Endothelial cell of umbilical vein (primary cell): Measurements from ENCODE around the gene BRSK1. TPM values are rescaled to one million over a fixed set of nuclear protein-coding genes. Genes with fewer than 3 reads are reported as not detected.

Source experiments
- BruUV-seq: library from RNA; stranded (reverse); fragments of 400-500 nt; replicated peaks from 2 replicates; lab custom pipeline; 2021; lab: Mats Ljungman, UMichigan
- CTCF ChIA-PET: fragments of 300-600, 350-600 bp; sonication (Branson Sonifier 250); formaldehyde crosslinking; loops from one replicate; lab custom pipeline; 2021; ENCODE audit warnings: antibody characterized with exemption, inconsistent platforms; lab: Charles Lee
- POLR2A ChIA-PET: fragments of 300-600, 350-600 bp; sonication (Branson Sonifier 250); formaldehyde crosslinking; loops from one replicate; lab custom pipeline; 2021; ENCODE audit warnings: antibody characterized with exemption, inconsistent platforms; lab: Charles Lee
- DNase-seq: peaks from one replicate; pipeline ENCODE4 v3.0.0-alpha.2; 2011; ENCODE audit warnings: low read depth, low spot score
- FAIRE-seq: peaks from 2 replicates; lab custom pipeline; 2011; peaks lifted over from hg19 to GRCh38; lab: Jason Lieb, UNC
- H2AFZ ChIP-seq: 2 replicates; pipeline ENCODE4 v1.6.0; 2012; ENCODE audit warnings: low read depth, low read length, control low read depth, inconsistent platforms
- H3K27ac ChIP-seq: 2 replicates; pipeline ENCODE4 v1.5.1; 2011; ENCODE audit warnings: low read depth, mild to moderate bottlenecking, control low read depth, low read length, moderate library complexity; ENCODE audit not compliant: insufficient read depth
- H3K27me3 ChIP-seq, 2 experiments: 2 replicates each; pipeline versions ENCODE4 v1.6.0 to v1.6.1; 2011; ENCODE audit warnings: low read length in 2 of 2, mixed read lengths in 1 of 2; ENCODE audit not compliant: control insufficient read depth in 2 of 2, insufficient read depth in 2 of 2
- H3K36me3 ChIP-seq, 2 experiments: 2 replicates in 1 of 2; 3 replicates in 1 of 2; pipeline ENCODE4 v1.5.1; 2011; ENCODE audit warnings: low read length in 2 of 2, mild to moderate bottlenecking in 1 of 2, moderate library complexity in 1 of 2; ENCODE audit not compliant: control insufficient read depth in 2 of 2, insufficient read depth in 2 of 2; ENCODE audit errors: extremely low read depth in 1 of 2
- H3K4me1 ChIP-seq: 3 replicates; pipeline ENCODE4 v1.5.1; 2011; ENCODE audit warnings: mild to moderate bottlenecking, low read length; ENCODE audit not compliant: control insufficient read depth, insufficient read depth; ENCODE audit errors: extremely low read depth
- H3K4me2 ChIP-seq: 2 replicates; pipeline ENCODE4 v1.6.1; 2011; ENCODE audit warnings: low read length, control low read depth, mixed read lengths; ENCODE audit not compliant: insufficient read depth
- H3K4me3 ChIP-seq, 3 experiments: fragments of 200-600 bp in 1 of 3; sonication (generic), shearing (Covaris generic) in 1 of 3; replicated peaks in 1 of 3; 2 replicates each; pipeline ENCODE4 v1.5.1; 2011 to 2016; ENCODE audit warnings: control low read depth in 3 of 3, low read length in 3 of 3, mild to moderate bottlenecking in 2 of 3, inconsistent platforms in 1 of 3, low read depth in 1 of 3, moderate library complexity in 1 of 3; ENCODE audit not compliant: insufficient read depth in 1 of 3
- H3K79me2 ChIP-seq: 2 replicates; pipeline ENCODE4 v1.6.0; 2012; ENCODE audit warnings: low read length, inconsistent platforms; ENCODE audit not compliant: control insufficient read depth, insufficient read depth
- H3K9ac ChIP-seq: replicated peaks from 2 replicates; pipeline ENCODE3; 2011; ENCODE audit warnings: low read length, control low read depth; ENCODE audit not compliant: insufficient read depth; ENCODE audit errors: extremely low read depth
- H3K9me1 ChIP-seq: replicated peaks from 3 replicates; pipeline ENCODE4 v1.6.0; 2011; ENCODE audit warnings: mild to moderate bottlenecking, low read length; ENCODE audit not compliant: control insufficient read depth, insufficient read depth; ENCODE audit errors: extremely low read depth
- H3K9me3 ChIP-seq: replicated peaks from 2 replicates; pipeline ENCODE4 v1.5.1; 2012; ENCODE audit warnings: low read length, inconsistent platforms; ENCODE audit not compliant: control insufficient read depth, insufficient read depth
- H4K20me1 ChIP-seq: replicated peaks from 2 replicates; pipeline ENCODE3; 2011; ENCODE audit warnings: mild to moderate bottlenecking, low read length; ENCODE audit not compliant: control insufficient read depth, insufficient read depth; ENCODE audit errors: extremely low read depth
- CTCF ChIP-seq, 2 donors: IDR thresholded peaks; 1 replicate in 1 of 2; 2 replicates in 1 of 2; pipeline ENCODE4 v1.5.1; 2011; ENCODE audit warnings: low read length in 2 of 2, mild to moderate bottlenecking in 2 of 2, moderate library complexity in 2 of 2, control low read depth in 1 of 2, inconsistent platforms in 1 of 2, low read depth in 1 of 2; ENCODE audit not compliant: insufficient read depth in 1 of 2; ENCODE audit errors: extremely low read depth in 1 of 2
- EZH2 ChIP-seq: IDR thresholded peaks from 2 replicates; pipeline ENCODE4 v1.6.1; 2012; ENCODE audit warnings: borderline replicate concordance, low read depth, mild to moderate bottlenecking, moderate library complexity, low read length, inconsistent platforms; ENCODE audit not compliant: severe bottlenecking
- FOS ChIP-seq: IDR thresholded peaks from 2 replicates; pipeline ENCODE4 v1.6.1; 2011; ENCODE audit warnings: mild to moderate bottlenecking, low read length, moderate library complexity, borderline replicate concordance; ENCODE audit not compliant: insufficient read depth
- GATA2 ChIP-seq: IDR thresholded peaks from 2 replicates; pipeline ENCODE4 v1.7.0; 2011; ENCODE audit warnings: low read depth, mild to moderate bottlenecking, moderate library complexity, mixed read lengths, low read length; ENCODE audit not compliant: insufficient read length, insufficient read depth
- JUN ChIP-seq: IDR thresholded peaks from 2 replicates; pipeline ENCODE4 v1.6.1; 2011; ENCODE audit warnings: borderline replicate concordance, low read depth; ENCODE audit not compliant: insufficient read length, insufficient read depth
- MYC ChIP-seq: IDR thresholded peaks from one replicate; pipeline ENCODE4 v1.6.1; 2011; ENCODE audit warnings: mild to moderate bottlenecking, low read depth, low read length
- POLR2A ChIP-seq: IDR thresholded peaks from 2 replicates; pipeline ENCODE4 v1.6.1; 2012; ENCODE audit warnings: low read depth, mild to moderate bottlenecking, control low read depth, low read length
- POLR2AphosphoS5 ChIP-seq: IDR thresholded peaks from 2 replicates; pipeline ENCODE4 v1.6.1; 2012; ENCODE audit warnings: low read depth, mild to moderate bottlenecking, control low read depth, low read length, moderate library complexity; ENCODE audit not compliant: insufficient read depth
- dilution Hi-C: fragments of 300-500 bp; cut with MboI; formaldehyde crosslinking; loops from one replicate; pipeline ENCODE4 v1.15.0; 2019; ENCODE audit warnings: low sequenced_read_pairs; ENCODE audit not compliant: extremely low pct_ligation_motif_present
- intact Hi-C: fragments of 100-400 bp; cut with micrococcal nuclease; formaldehyde crosslinking; loops from one replicate; pipeline ENCODE4 v1.10.0; 2022
- polyA plus RNA-seq, 4 experiments: library from polyadenylated mRNA; depleted of rRNA in 3 of 4; stranded (reverse) in 3 of 4; unstranded in 1 of 4; fragments of >200 nt; gene quantifications; 2 replicates each; pipeline versions ENCODE4 v1.2.1 to v1.2.3, GENCODE V29; 2011 to 2012; ENCODE audit warnings: missing spikeins in 1 of 4
- total RNA-seq: library from RNA; stranded (reverse); gene quantifications from 2 replicates; pipeline ENCODE4 v1.2.3, GENCODE V29; 2021
- TF ChIP-seq, protein P1 (sequence below): IDR thresholded peaks from 2 replicates; pipeline ENCODE4 v1.6.1; 2011; ENCODE audit not compliant: insufficient read depth, insufficient read length

The BRSK1 gene
- total and polyA plus RNA-seq, 2 donors (not counting 3 experiments of a cell fraction or from before 2014, with no cell fraction given): 0.33 to 0.44 TPM

- POLR2A ChIA-PET: no interaction called here
- H3K27ac ChIP-seq: no peak overlapping the region
- no peak overlapping the region for H3K4me3 ChIP-seq
- intact Hi-C loops: loop anchor here (1.0 kb wide), 1 partner anchor 34 kb away; the partner anchor contains the start of gene KMT5C
- no peaks in the 10 kb centered on the region for H3K79me2 ChIP-seq
- FAIRE-seq: peak; percentile 83
- no peaks in the 10 kb centered on the region for H3K9me3 ChIP-seq
- peaks cover 0 to 3% of the 10 kb centered on the region in 2 experiments for H3K27me3 ChIP-seq
- no peak overlapping the region for H3K9ac ChIP-seq
- H3K36me3 ChIP-seq: no peaks in the 10 kb centered on the region
- H2AFZ ChIP-seq: no peak overlapping the region
- DNase-seq: peak; percentile 23
- no peaks in the 10 kb centered on the region for H3K4me1 ChIP-seq
- H4K20me1 ChIP-seq: no peaks in the 10 kb centered on the region
- no peaks in the 10 kb centered on the region for H3K9me1 ChIP-seq
- no peak for TF ChIP-seq GATA2
- no peak for TF ChIP-seq FOS
- TF ChIP-seq CTCF (IDR thresholded peaks at IDR 0.05; ENCODE audit: extremely low read depth in 1 of 2, insufficient read depth in 1 of 2, low read depth in 1 of 2, low read length in 2 of 2): no peak
- no peak for TF ChIP-seq POLR2A
- no peak for TF ChIP-seq JUN
- no peak for TF ChIP-seq POLR2AphosphoS5
- no peak for TF ChIP-seq EZH2
- TF ChIP-seq, protein P1, sequence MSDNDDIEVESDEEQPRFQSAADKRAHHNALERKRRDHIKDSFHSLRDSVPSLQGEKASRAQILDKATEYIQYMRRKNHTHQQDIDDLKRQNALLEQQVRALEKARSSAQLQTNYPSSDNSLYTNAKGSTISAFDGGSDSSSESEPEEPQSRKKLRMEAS: no peak
- no peak for TF ChIP-seq MYC
- no peak overlapping the region for H3K4me2 ChIP-seq
- dilution Hi-C loops: no loop called here
- CTCF ChIA-PET: interaction anchor here (0.6 to 1.4 kb wide), 3 partner anchors 78 to 164 kb away, joined by 3 to 7 read pairs (median 3); partner anchors contain the start of gene TMEM238
- no TSS peak for BruUV-seq
Observed at GRCh38 chr19:55305491-55305890, 21.7 kb downstream of the BRSK1 start.
